Calu3 (cell line): Measurements from ENCODE around the gene NES. TPM values are rescaled to one million over a fixed set of nuclear protein-coding genes. Genes with fewer than 3 reads are reported as not detected.
A peak's percentile ranks its signal among the peaks of the same experiment; 100 is the strongest.

Source experiments
- BruUV-seq: library from RNA; stranded (reverse); fragments of 400-500 nt; replicated peaks from 2 replicates; lab custom pipeline; 2021; lab: Mats Ljungman, UMichigan
- CTCF ChIA-PET: fragments of 300-600 bp; sonication (Branson Sonifier 250); formaldehyde crosslinking; loops from one replicate; lab custom pipeline; 2022; ENCODE audit warnings: antibody characterized with exemption; lab: Charles Lee
- DNase-seq: peaks from one replicate; pipeline ENCODE4 v3.0.0; 2022
- H3K27ac Mint-ChIP-seq: one replicate; pipeline ENCODE4 v1.8.0; 2022; ENCODE audit warnings: mixed read lengths; ENCODE audit not compliant: unreplicated experiment
- H3K27me3 Mint-ChIP-seq: one replicate; pipeline ENCODE4 v1.8.0; 2022; ENCODE audit warnings: mixed read lengths; ENCODE audit not compliant: unreplicated experiment
- H3K36me3 Mint-ChIP-seq: one replicate; pipeline ENCODE4 v1.8.0; 2022; ENCODE audit warnings: mild to moderate bottlenecking, moderate library complexity, mixed read lengths; ENCODE audit not compliant: insufficient read depth, unreplicated experiment
- H3K4me1 Mint-ChIP-seq: one replicate; pipeline ENCODE4 v1.8.0; 2022; ENCODE audit warnings: mild to moderate bottlenecking, low read depth, mixed read lengths; ENCODE audit not compliant: unreplicated experiment
- H3K4me3 Mint-ChIP-seq: one replicate; pipeline ENCODE4 v1.8.0; 2022; ENCODE audit warnings: mild to moderate bottlenecking, low read depth, moderate library complexity, mixed read lengths; ENCODE audit not compliant: unreplicated experiment
- H3K9me3 Mint-ChIP-seq: one replicate; pipeline ENCODE4 v1.8.0; 2022; ENCODE audit warnings: low read depth, mixed read lengths; ENCODE audit not compliant: unreplicated experiment
- intact Hi-C: fragments of 100-400 bp; cut with micrococcal nuclease; formaldehyde crosslinking; loops from one replicate; pipeline ENCODE4 v1.10.0; 2022; ENCODE audit not compliant: unreplicated experiment
- total RNA-seq: library from RNA; stranded (reverse); gene quantifications from 2 replicates; pipeline ENCODE4 v1.2.3, GENCODE V29; 2022
- TF ChIP-seq, protein P1 (sequence below): fragments of 200-600 bp; IDR thresholded peaks from one replicate; pipeline ENCODE4 v1.8.0; 2022; ENCODE audit warnings: antibody characterized with exemption; ENCODE audit not compliant: unreplicated experiment

NES gene
- total RNA-seq, 1 experiment from 2014 or later = 7.4 TPM

DNA sequence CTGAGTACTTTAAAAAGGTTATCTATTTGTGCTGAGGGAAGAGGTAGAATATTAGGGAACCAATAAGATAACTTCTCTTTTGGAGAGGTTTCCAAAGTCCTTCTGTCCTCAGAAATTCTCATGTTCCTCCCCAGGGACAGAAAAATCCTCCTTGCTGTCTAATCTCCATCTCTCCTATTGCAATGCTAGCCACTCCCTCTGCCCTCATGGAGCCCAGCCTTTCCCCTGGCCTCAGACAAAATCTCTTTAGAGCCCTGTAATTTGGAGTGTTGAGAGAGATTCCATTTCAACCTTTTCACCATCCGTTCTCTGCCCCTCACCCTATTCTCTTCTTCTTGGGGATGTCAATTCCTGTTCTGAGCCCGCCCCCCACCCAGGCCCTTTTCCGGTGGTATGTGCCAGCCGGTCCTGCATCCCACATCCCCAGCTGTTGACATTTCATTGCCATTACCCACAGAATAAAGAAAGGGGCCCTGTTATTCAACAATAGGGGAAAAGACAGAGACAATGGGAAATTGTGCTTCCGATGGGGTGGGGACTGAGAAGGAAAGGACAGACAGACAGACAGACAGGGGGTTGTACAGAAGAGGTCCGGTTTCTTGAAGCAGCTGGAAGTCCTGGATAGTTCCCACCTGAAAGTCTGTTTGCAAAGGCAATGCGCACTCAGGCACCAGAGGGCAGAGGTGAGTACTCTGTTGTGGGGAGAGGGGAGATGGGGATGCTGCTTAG, 58.2 kb downstream of the NES start, which contains the start of gene HAPLN2:
Gene HAPLN2 (plus strand): TSS at position 563 of the 729 bp plus-strand sequence. CDS start 4,076 bp downstream, outside the sequence.
- CTCF ChIA-PET = interaction anchor here (0.5 to 2.1 kb wide), 9 partner anchors 11 to 330 kb away, joined by 3 to 16 read pairs (median 4); partner anchors contain the start of genes NAXE and NES
- no TSS peak for BruUV-seq
- H3K4me1 Mint-ChIP-seq = peaks cover 11% of the 10 kb centered on the region
- TF ChIP-seq, protein P1, sequence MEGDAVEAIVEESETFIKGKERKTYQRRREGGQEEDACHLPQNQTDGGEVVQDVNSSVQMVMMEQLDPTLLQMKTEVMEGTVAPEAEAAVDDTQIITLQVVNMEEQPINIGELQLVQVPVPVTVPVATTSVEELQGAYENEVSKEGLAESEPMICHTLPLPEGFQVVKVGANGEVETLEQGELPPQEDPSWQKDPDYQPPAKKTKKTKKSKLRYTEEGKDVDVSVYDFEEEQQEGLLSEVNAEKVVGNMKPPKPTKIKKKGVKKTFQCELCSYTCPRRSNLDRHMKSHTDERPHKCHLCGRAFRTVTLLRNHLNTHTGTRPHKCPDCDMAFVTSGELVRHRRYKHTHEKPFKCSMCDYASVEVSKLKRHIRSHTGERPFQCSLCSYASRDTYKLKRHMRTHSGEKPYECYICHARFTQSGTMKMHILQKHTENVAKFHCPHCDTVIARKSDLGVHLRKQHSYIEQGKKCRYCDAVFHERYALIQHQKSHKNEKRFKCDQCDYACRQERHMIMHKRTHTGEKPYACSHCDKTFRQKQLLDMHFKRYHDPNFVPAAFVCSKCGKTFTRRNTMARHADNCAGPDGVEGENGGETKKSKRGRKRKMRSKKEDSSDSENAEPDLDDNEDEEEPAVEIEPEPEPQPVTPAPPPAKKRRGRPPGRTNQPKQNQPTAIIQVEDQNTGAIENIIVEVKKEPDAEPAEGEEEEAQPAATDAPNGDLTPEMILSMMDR = peak; percentile 60
- H3K9me3 Mint-ChIP-seq = no peaks in the 10 kb centered on the region
- peak; percentile 61 for DNase-seq
- H3K36me3 Mint-ChIP-seq = peaks cover 5% of the 10 kb centered on the region
- intact Hi-C loops = no loop called here
- no peak within 1 kb of the TSS for H3K4me3 Mint-ChIP-seq
- H3K27me3 Mint-ChIP-seq = peaks cover 73% of the 10 kb centered on the region
- no peak within 1 kb of the TSS for H3K27ac Mint-ChIP-seq

Other genes starting within 250 kb of the NES start
- 48.4 and 54.1 TPM in 2 replicates for gene MEF2D, start 176.6 kb downstream of the NES start, total RNA-seq
- gene IQGAP3, start 104.8 kb downstream of the NES start, total RNA-seq = 66.2 and 93.6 TPM in 2 replicates
- not detected in 2 replicates for gene TTC24, start 97.7 kb downstream of the NES start, total RNA-seq
- 129 and 143 TPM in 2 replicates for gene NAXE, start 85.6 kb downstream of the NES start, total RNA-seq
- 52.4 and 57.0 TPM in 2 replicates for gene GPATCH4, start 75.9 kb downstream of the NES start, total RNA-seq
- gene HAPLN2, start 58.0 kb downstream of the NES start, total RNA-seq = 0.27 TPM in 1 of 2 replicates, not detected in the other
- gene BCAN, start 35.3 kb downstream of the NES start, total RNA-seq = not detected in 2 replicates
- 17.6 and 27.3 TPM in 2 replicates for gene CRABP2, start 28.2 kb upstream of the NES start, total RNA-seq
- 52.7 and 63.8 TPM in 2 replicates for gene METTL25B, start 51.1 kb upstream of the NES start, total RNA-seq
- gene ISG20L2, start 51.4 kb upstream of the NES start, total RNA-seq = 60.9 and 61.6 TPM in 2 replicates
- gene MRPL24, start 63.7 kb upstream of the NES start, total RNA-seq = 130 and 138 TPM in 2 replicates
- gene HDGF, start 74.3 kb upstream of the NES start, total RNA-seq = 437 and 470 TPM in 2 replicates
- gene PRCC, start 90.1 kb upstream of the NES start, total RNA-seq = 72.8 and 80.4 TPM in 2 replicates
- gene SH2D2A, start 139.4 kb upstream of the NES start, total RNA-seq = 2.9 and 3.1 TPM in 2 replicates
- gene INSRR, start 181.7 kb upstream of the NES start, total RNA-seq = not detected in 2 replicates
- gene NTRK1, start 183.5 kb upstream of the NES start, total RNA-seq = not detected in 2 replicates
- 3.0 and 3.2 TPM in 2 replicates for gene PEAR1, start 216.3 kb upstream of the NES start, total RNA-seq
- not detected in 2 replicates for gene LRRC71, start 243.2 kb upstream of the NES start, total RNA-seq